HCT116 (cell line): ENCODE measurements around the gene NUP133. TPM values are rescaled to one million over a fixed set of nuclear protein-coding genes. Genes with fewer than 3 reads are reported as not detected.

Source experiments
- ATAC-seq: fragments of 200-7000 bp; cut with Tn5 transposase; 2 replicates; pipeline ENCODE4 v1.9.1; 2020; ENCODE audit warnings: mild to moderate bottlenecking, moderate library complexity
- BruUV-seq: library from RNA; stranded (reverse); fragments of 400-500 nt; replicated peaks from 2 replicates; lab custom pipeline; 2021; lab: Mats Ljungman, UMichigan
- CTCF ChIA-PET: fragments of 300-600 bp; sonication (Branson Sonifier 250); formaldehyde crosslinking; loops from one replicate; lab custom pipeline; 2021; ENCODE audit warnings: antibody characterized with exemption; lab: Charles Lee
- POLR2A ChIA-PET: fragments of 300-600, 350-600 bp; sonication (Branson Sonifier 250); formaldehyde crosslinking; loops from one replicate; lab custom pipeline; 2021; ENCODE audit warnings: antibody characterized with exemption; lab: Charles Lee
- RAD21 ChIA-PET, 2 experiments: fragments of 300-600 bp; sonication (Branson Sonifier 250); formaldehyde crosslinking; loops; one replicate each; lab custom pipeline; 2023; ENCODE audit warnings: low total read pairs in 2 of 2; ENCODE audit not compliant: uncharacterized antibody in 2 of 2, unreplicated experiment in 2 of 2, low non-redundant PET in 1 of 2; lab: Charles Lee
- DNase-seq: peaks from one replicate; pipeline ENCODE4 v3.0.0-alpha.2; 2010; ENCODE audit warnings: low read depth, low spot score
- H2AFZ ChIP-seq: fragments of 200-600 bp; shearing (Covaris generic), sonication (generic); 2 replicates; pipeline ENCODE4 v1.6.1; 2017; ENCODE audit warnings: low read depth, mixed run types, mixed read lengths, antibody characterized with exemption, low read length; ENCODE audit not compliant: poor library complexity, severe bottlenecking
- H3K27ac ChIP-seq: 2 replicates; pipeline ENCODE4 v1.5.1; 2012; ENCODE audit warnings: low read depth, low read length
- H3K27me3 ChIP-seq: fragments of 200-600 bp; sonication (generic); 2 replicates; pipeline ENCODE4 v1.6.1; 2016; ENCODE audit warnings: mixed run types, low read length, mixed read lengths; ENCODE audit not compliant: insufficient read depth
- H3K36me3 ChIP-seq, 2 experiments: fragments of 200-500 bp in 1 of 2; fragments of 200-600 bp in 1 of 2; sonication (Bioruptor generic) in 1 of 2; sonication (generic) in 1 of 2; 2 replicates each; pipeline versions ENCODE4 v1.5.1 to v1.6.1; 2014 to 2016; ENCODE audit warnings: low read length in 2 of 2, inconsistent platforms in 1 of 2, mixed read lengths in 1 of 2, mixed run types in 1 of 2; ENCODE audit not compliant: insufficient read depth in 2 of 2, control insufficient read depth in 1 of 2
- H3K4me1 ChIP-seq, 2 experiments: fragments of 200-600 bp in 1 of 2; sonication (generic) in 1 of 2; 2 replicates each; pipeline versions ENCODE4 v1.5.1 to v1.6.1; 2012 to 2017; ENCODE audit warnings: low read length in 2 of 2, inconsistent platforms in 1 of 2, mild to moderate bottlenecking in 1 of 2, mixed read lengths in 1 of 2, mixed run types in 1 of 2, moderate library complexity in 1 of 2; ENCODE audit not compliant: insufficient read depth in 2 of 2, control insufficient read depth in 1 of 2
- H3K4me2 ChIP-seq: fragments of 200-600 bp; sonication (generic); 2 replicates; pipeline ENCODE4 v1.6.1; 2017; ENCODE audit warnings: mixed run types, low read length, mixed read lengths
- H3K4me3 ChIP-seq, 2 experiments: fragments of 200-600 bp in 1 of 2; sonication (generic) in 1 of 2; replicated peaks in 1 of 2; 2 replicates each; pipeline ENCODE4 v1.5.1; 2011 to 2016; ENCODE audit warnings: low read length in 2 of 2, control low read depth in 1 of 2, low read depth in 1 of 2, mild to moderate bottlenecking in 1 of 2, mixed read lengths in 1 of 2, mixed run types in 1 of 2
- H3K79me2 ChIP-seq: fragments of 200-600 bp; sonication (generic); 2 replicates; pipeline ENCODE4 v1.6.1; 2017; ENCODE audit warnings: mild to moderate bottlenecking, mixed run types, low read length, moderate library complexity, mixed read lengths; ENCODE audit not compliant: insufficient read depth
- H3K9ac ChIP-seq: fragments of 200-600 bp; sonication (generic); 2 replicates; pipeline ENCODE4 v1.6.1; 2016; ENCODE audit warnings: low read length, mixed read lengths
- H3K9me2 ChIP-seq: fragments of 200-600 bp; sonication (generic), shearing (Covaris generic); 2 replicates; pipeline ENCODE4 v1.6.1; 2017; ENCODE audit warnings: mixed run types, mild to moderate bottlenecking, moderate library complexity; ENCODE audit not compliant: insufficient read depth
- H3K9me3 ChIP-seq, 2 experiments: fragments of 200-500 bp in 1 of 2; fragments of 200-600 bp in 1 of 2; sonication (Bioruptor generic) in 1 of 2; sonication (generic) in 1 of 2; 2 replicates each; pipeline ENCODE4 v1.6.1; 2014 to 2017; ENCODE audit warnings: low read length in 2 of 2, mixed read lengths in 2 of 2, inconsistent platforms in 1 of 2, low read depth in 1 of 2, mild to moderate bottlenecking in 1 of 2, mixed run types in 1 of 2, moderate library complexity in 1 of 2; ENCODE audit not compliant: control insufficient read depth in 1 of 2, insufficient read depth in 1 of 2
- H4K20me1 ChIP-seq: fragments of 200-600 bp; sonication (generic), shearing (Covaris generic); 2 replicates; pipeline ENCODE4 v1.6.1; 2017; ENCODE audit warnings: mixed run types, mild to moderate bottlenecking, moderate library complexity; ENCODE audit not compliant: insufficient read depth
- CBX3 ChIP-seq: IDR thresholded peaks from 2 replicates; pipeline ENCODE4 v1.6.1; 2012; ENCODE audit warnings: low read depth
- CTCF ChIP-seq, 3 experiments: fragments of 200-600 bp in 1 of 3; sonication (generic) in 1 of 3; IDR thresholded peaks in 2 of 3; conservative IDR thresholded peaks in 1 of 3; 2 replicates each; pipeline ENCODE4 v1.5.1; 2012 to 2017; ENCODE audit warnings: low read depth in 2 of 3, low read length in 2 of 3, antibody characterized with exemption in 1 of 3, borderline replicate concordance in 1 of 3, control low read depth in 1 of 3, mild to moderate bottlenecking in 1 of 3, mixed read lengths in 1 of 3, mixed run types in 1 of 3, moderate library complexity in 1 of 3; ENCODE audit not compliant: insufficient read depth in 1 of 3
- EGR1 ChIP-seq: IDR thresholded peaks from 2 replicates; pipeline ENCODE4 v1.6.1; 2012; ENCODE audit warnings: low read depth
- ELF1 ChIP-seq: IDR thresholded peaks from 2 replicates; pipeline ENCODE4 v1.6.1; 2012; ENCODE audit warnings: low read depth, borderline replicate concordance
- JUND ChIP-seq: IDR thresholded peaks from 2 replicates; pipeline ENCODE4 v1.6.1; 2012
- POLR2A ChIP-seq: IDR thresholded peaks from 2 replicates; pipeline ENCODE4 v1.7.0; 2011; ENCODE audit warnings: borderline replicate concordance; ENCODE audit not compliant: insufficient read depth, insufficient read length; ENCODE audit errors: extremely low read depth
- POLR2AphosphoS5 ChIP-seq: IDR thresholded peaks from 2 replicates; pipeline ENCODE4 v1.6.1; 2011; ENCODE audit warnings: mild to moderate bottlenecking, low read depth, low read length, moderate library complexity
- RAD21 ChIP-seq: IDR thresholded peaks from 2 replicates; pipeline ENCODE4 v1.6.1; 2012; ENCODE audit warnings: low read depth, mild to moderate bottlenecking
- SIN3A ChIP-seq: IDR thresholded peaks from 2 replicates; pipeline ENCODE4 v1.6.1; 2012; ENCODE audit warnings: low read depth
- SP1 ChIP-seq: IDR thresholded peaks from 2 replicates; pipeline ENCODE4 v1.6.1; 2012; ENCODE audit warnings: low read depth
- SRF ChIP-seq: IDR thresholded peaks from 2 replicates; pipeline ENCODE4 v1.6.1; 2012; ENCODE audit warnings: low read depth
- TCF7L2 ChIP-seq: IDR thresholded peaks from 2 replicates; pipeline ENCODE4 v1.7.0; 2011; ENCODE audit warnings: borderline replicate concordance, inconsistent platforms; ENCODE audit not compliant: insufficient read depth, insufficient read length; ENCODE audit errors: extremely low read depth
- YY1 ChIP-seq: IDR thresholded peaks from 2 replicates; pipeline ENCODE4 v1.6.1; 2011; ENCODE audit warnings: low read length, low read depth, moderate library complexity, mild to moderate bottlenecking; ENCODE audit not compliant: insufficient replicate concordance; ENCODE audit errors: extremely low read depth
- ZFX ChIP-seq: fragments of 450-650 bp; IDR thresholded peaks from 2 replicates; pipeline ENCODE4 v1.6.1; 2017
- intact Hi-C: fragments of 100-400 bp; cut with micrococcal nuclease; formaldehyde crosslinking; loops from 2 replicates; pipeline ENCODE4 v1.10.0; 2022
- total RNA-seq: library from RNA; stranded (reverse); gene quantifications from one replicate; pipeline ENCODE4 v1.2.1, GENCODE V29; 2021; ENCODE audit not compliant: unreplicated experiment
- TF ChIP-seq, protein P1 (sequence below): IDR thresholded peaks from 2 replicates; pipeline ENCODE4 v1.6.1; 2011; ENCODE audit warnings: mild to moderate bottlenecking, low read length, moderate library complexity; ENCODE audit not compliant: insufficient replicate concordance; ENCODE audit errors: extremely low read depth
- TF ChIP-seq, protein P2 (sequence below): IDR thresholded peaks from 2 replicates; pipeline ENCODE4 v1.6.1; 2012; ENCODE audit warnings: low read depth
- TF ChIP-seq, protein P3 (sequence below): IDR thresholded peaks from 2 replicates; pipeline ENCODE4 v1.6.1; 2012
- TF ChIP-seq, protein P4 (sequence below): IDR thresholded peaks from 2 replicates; pipeline ENCODE4 v1.6.1; 2012

The NUP133 gene
- total RNA-seq, 1 experiment from 2014 or later: 52.5 TPM

GRCh38 chr1:229514578-229515275 is 6.6 kb upstream of the NUP133 start:
- H3K27me3 ChIP-seq: no peaks in the 10 kb centered on the region
- no peaks in the 10 kb centered on the region for H3K9me3 ChIP-seq
- ChIA-PET CTCF (interaction anchor here (0.7 to 1.9 kb wide), 2 partner anchors 256 to 283 kb away, joined by 3 to 10 read pairs; no protein-coding TSS in a partner anchor), POLR2A (no interaction called here), RAD21 (interaction anchor here in 1 of 2 experiments (1.0 kb wide), 1 partner anchor 256 kb away, joined by 4 read pairs; no protein-coding TSS in a partner anchor)
- H3K9me2 ChIP-seq: no peaks in the 10 kb centered on the region
- H2AFZ ChIP-seq: no peak overlapping the region
- TF ChIP-seq POLR2AphosphoS5 (no peak), YY1 (peak; percentile 56), EGR1 (no peak), SIN3A (no peak), CTCF (IDR thresholded peaks at IDR 0.05 in 2 of 3, conservative IDR thresholded peaks at IDR 0.05 in 1 of 3; ENCODE audit: borderline replicate concordance in 1 of 3, insufficient read depth in 1 of 3, low read depth in 2 of 3, low read length in 2 of 3) (peak; percentile 66 to 87 (median 83)), RAD21 (peak; percentile 70), SP1 (no peak), ZFX (no peak), TCF7L2 (no peak), SRF (no peak), CBX3 (no peak), POLR2A (no peak), JUND (no peak), ELF1 (no peak)
- TF ChIP-seq, protein P1, sequence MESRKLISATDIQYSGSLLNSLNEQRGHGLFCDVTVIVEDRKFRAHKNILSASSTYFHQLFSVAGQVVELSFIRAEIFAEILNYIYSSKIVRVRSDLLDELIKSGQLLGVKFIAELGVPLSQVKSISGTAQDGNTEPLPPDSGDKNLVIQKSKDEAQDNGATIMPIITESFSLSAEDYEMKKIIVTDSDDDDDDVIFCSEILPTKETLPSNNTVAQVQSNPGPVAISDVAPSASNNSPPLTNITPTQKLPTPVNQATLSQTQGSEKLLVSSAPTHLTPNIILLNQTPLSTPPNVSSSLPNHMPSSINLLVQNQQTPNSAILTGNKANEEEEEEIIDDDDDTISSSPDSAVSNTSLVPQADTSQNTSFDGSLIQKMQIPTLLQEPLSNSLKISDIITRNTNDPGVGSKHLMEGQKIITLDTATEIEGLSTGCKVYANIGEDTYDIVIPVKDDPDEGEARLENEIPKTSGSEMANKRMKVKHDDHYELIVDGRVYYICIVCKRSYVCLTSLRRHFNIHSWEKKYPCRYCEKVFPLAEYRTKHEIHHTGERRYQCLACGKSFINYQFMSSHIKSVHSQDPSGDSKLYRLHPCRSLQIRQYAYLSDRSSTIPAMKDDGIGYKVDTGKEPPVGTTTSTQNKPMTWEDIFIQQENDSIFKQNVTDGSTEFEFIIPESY: no peak
- TF ChIP-seq, protein P2, sequence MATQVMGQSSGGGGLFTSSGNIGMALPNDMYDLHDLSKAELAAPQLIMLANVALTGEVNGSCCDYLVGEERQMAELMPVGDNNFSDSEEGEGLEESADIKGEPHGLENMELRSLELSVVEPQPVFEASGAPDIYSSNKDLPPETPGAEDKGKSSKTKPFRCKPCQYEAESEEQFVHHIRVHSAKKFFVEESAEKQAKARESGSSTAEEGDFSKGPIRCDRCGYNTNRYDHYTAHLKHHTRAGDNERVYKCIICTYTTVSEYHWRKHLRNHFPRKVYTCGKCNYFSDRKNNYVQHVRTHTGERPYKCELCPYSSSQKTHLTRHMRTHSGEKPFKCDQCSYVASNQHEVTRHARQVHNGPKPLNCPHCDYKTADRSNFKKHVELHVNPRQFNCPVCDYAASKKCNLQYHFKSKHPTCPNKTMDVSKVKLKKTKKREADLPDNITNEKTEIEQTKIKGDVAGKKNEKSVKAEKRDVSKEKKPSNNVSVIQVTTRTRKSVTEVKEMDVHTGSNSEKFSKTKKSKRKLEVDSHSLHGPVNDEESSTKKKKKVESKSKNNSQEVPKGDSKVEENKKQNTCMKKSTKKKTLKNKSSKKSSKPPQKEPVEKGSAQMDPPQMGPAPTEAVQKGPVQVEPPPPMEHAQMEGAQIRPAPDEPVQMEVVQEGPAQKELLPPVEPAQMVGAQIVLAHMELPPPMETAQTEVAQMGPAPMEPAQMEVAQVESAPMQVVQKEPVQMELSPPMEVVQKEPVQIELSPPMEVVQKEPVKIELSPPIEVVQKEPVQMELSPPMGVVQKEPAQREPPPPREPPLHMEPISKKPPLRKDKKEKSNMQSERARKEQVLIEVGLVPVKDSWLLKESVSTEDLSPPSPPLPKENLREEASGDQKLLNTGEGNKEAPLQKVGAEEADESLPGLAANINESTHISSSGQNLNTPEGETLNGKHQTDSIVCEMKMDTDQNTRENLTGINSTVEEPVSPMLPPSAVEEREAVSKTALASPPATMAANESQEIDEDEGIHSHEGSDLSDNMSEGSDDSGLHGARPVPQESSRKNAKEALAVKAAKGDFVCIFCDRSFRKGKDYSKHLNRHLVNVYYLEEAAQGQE: no peak
- TF ChIP-seq, protein P3, sequence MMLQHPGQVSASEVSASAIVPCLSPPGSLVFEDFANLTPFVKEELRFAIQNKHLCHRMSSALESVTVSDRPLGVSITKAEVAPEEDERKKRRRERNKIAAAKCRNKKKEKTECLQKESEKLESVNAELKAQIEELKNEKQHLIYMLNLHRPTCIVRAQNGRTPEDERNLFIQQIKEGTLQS: no peak
- TF ChIP-seq, protein P4, sequence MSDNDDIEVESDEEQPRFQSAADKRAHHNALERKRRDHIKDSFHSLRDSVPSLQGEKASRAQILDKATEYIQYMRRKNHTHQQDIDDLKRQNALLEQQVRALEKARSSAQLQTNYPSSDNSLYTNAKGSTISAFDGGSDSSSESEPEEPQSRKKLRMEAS: no peak
- no TSS peak for BruUV-seq
- intact Hi-C loops: loop anchor here (1.0 kb wide), 3 partner anchors 256 to 850 kb away; no protein-coding TSS in a partner anchor
- no peak overlapping the region for H3K4me3 ChIP-seq
- H3K27ac ChIP-seq: no peak overlapping the region
- DNase-seq (peak; percentile 45), ATAC-seq (peak; percentile 97)
- H4K20me1 ChIP-seq: no peaks in the 10 kb centered on the region
- no peaks in the 10 kb centered on the region for H3K79me2 ChIP-seq
- no peak overlapping the region for H3K4me2 ChIP-seq
- H3K4me1 ChIP-seq: no peaks in the 10 kb centered on the region
- no peak overlapping the region for H3K9ac ChIP-seq
- no peaks in the 10 kb centered on the region for H3K36me3 ChIP-seq
